Measurements from ENCODE around the gene FANCC.

Gene FANCC

GRCh38 chr9:95124582-95125367 is 192.7 kb downstream of the FANCC start:
- Histone ChIP-seq H3K27me3 (ENCODE audit: control insufficient read depth in 5 of 5, insufficient read depth in 4 of 5, low read length in 5 of 5) (no peaks in the 10 kb centered on the region), H3K9me3 (ENCODE audit: control insufficient read depth in 5 of 5, low read length in 5 of 5) (no peaks in the 10 kb centered on the region), H3K4me1 (ENCODE audit: control insufficient read depth in 5 of 5, insufficient read depth in 5 of 5, low read length in 5 of 5) (peaks cover 0 to 6% (median 5%) of the 10 kb centered on the region in 5 donors), H3K27ac (ENCODE audit: low read depth, low read length) (no peak overlapping the region), H3K36me3 (ENCODE audit: control insufficient read depth in 5 of 5, insufficient read depth in 5 of 5, low read length in 5 of 5) (peaks cover 0 to 7% (median 3%) of the 10 kb centered on the region in 5 donors), H3K4me3 (ENCODE audit: low read depth in 1 of 5, low read length in 5 of 5) (no peak overlapping the region), H3K9ac (ENCODE audit: low read length in 5 of 5) (no peak overlapping the region)

DNA sequence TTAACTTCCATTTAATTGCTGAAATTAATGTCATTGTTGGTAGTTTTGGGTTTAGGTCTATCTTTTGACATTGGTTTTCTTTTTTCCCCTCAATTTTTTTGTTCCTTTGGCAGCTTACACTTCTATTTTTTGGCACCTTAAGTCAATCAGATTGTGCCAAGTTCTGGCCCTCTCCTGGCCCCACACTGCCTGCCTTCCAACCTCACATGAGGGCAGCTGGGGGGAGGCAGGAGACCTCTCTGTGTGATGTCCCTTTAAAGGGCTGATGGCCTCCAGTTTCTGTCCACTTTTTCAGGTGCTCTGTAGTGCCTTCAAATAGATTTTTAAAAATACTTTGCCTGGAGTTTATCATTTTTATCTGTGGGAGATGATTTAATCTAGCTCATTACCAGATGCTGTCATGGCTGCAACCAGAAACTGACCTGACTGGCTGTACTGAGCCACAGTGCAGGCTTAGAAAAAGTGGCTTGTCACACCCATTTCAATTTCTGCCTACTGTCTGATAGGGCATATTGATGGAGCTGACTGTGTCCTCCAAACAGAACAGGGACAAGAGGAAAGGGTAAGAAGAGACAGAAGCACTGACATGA is 196.6 kb downstream of the FANCC start:
- H3K27ac ChIP-seq (ENCODE audit: low read depth, low read length) = no peak overlapping the region
- H3K4me1 ChIP-seq (ENCODE audit: control insufficient read depth in 5 of 5, insufficient read depth in 5 of 5, low read length in 5 of 5) = no peaks in the 10 kb centered on the region
- no peaks in the 10 kb centered on the region for H3K27me3 ChIP-seq (ENCODE audit: control insufficient read depth in 5 of 5, insufficient read depth in 4 of 5, low read length in 5 of 5)
- H3K9ac ChIP-seq (ENCODE audit: low read length in 5 of 5) = no peak overlapping the region
- H3K4me3 ChIP-seq (ENCODE audit: low read depth in 1 of 5, low read length in 5 of 5) = no peak overlapping the region
- H3K9me3 ChIP-seq (ENCODE audit: control insufficient read depth in 5 of 5, low read length in 5 of 5) = no peaks in the 10 kb centered on the region
- H3K36me3 ChIP-seq (ENCODE audit: control insufficient read depth in 5 of 5, insufficient read depth in 5 of 5, low read length in 5 of 5) = peaks cover 0 to 6% (median 3%) of the 10 kb centered on the region in 5 donors

DNA sequence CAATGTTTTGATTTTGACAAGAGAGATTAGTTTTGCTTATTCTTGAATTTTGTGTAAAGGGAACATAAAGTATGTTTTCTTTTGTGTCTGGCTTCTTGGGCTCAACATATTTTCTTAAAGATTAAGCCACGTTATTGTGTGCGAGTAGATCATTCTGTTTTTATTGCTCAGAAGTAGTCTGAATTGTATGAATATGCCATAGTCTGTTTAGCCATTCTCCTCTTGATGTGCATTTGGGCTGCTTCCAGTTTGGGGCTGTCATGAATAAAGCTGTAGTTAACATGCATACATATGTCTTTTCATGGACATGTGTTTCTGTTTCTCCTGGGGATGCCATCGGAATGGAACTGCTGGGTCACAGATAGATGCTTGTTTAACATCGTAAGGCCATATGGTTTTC is 198.9 kb downstream of the FANCC start:
- Histone ChIP-seq H3K9ac (ENCODE audit: low read length in 5 of 5) (no peak overlapping the region), H3K4me1 (ENCODE audit: control insufficient read depth in 5 of 5, insufficient read depth in 5 of 5, low read length in 5 of 5) (no peaks in the 10 kb centered on the region), H3K36me3 (ENCODE audit: control insufficient read depth in 5 of 5, insufficient read depth in 5 of 5, low read length in 5 of 5) (peaks cover 0 to 5% (median 3%) of the 10 kb centered on the region in 5 donors), H3K4me3 (ENCODE audit: low read depth in 1 of 5, low read length in 5 of 5) (no peak overlapping the region), H3K9me3 (ENCODE audit: control insufficient read depth in 5 of 5, low read length in 5 of 5) (no peaks in the 10 kb centered on the region), H3K27me3 (ENCODE audit: control insufficient read depth in 5 of 5, insufficient read depth in 4 of 5, low read length in 5 of 5) (no peaks in the 10 kb centered on the region), H3K27ac (ENCODE audit: low read depth, low read length) (no peak overlapping the region)

GRCh38 chr9:95116808-95117204 is 200.7 kb downstream of the FANCC start:
- Histone ChIP-seq H3K27me3 (ENCODE audit: control insufficient read depth in 5 of 5, insufficient read depth in 4 of 5, low read length in 5 of 5) (no peaks in the 10 kb centered on the region), H3K9me3 (ENCODE audit: control insufficient read depth in 5 of 5, low read length in 5 of 5) (no peaks in the 10 kb centered on the region), H3K9ac (ENCODE audit: low read length in 5 of 5) (no peak overlapping the region), H3K4me3 (ENCODE audit: low read depth in 1 of 5, low read length in 5 of 5) (no peak overlapping the region), H3K27ac (ENCODE audit: low read depth, low read length) (no peak overlapping the region), H3K36me3 (ENCODE audit: control insufficient read depth in 5 of 5, insufficient read depth in 5 of 5, low read length in 5 of 5) (peaks cover 0 to 17% (median 14%) of the 10 kb centered on the region in 5 donors), H3K4me1 (ENCODE audit: control insufficient read depth in 5 of 5, insufficient read depth in 5 of 5, low read length in 5 of 5) (no peaks in the 10 kb centered on the region)

GRCh38 chr9:95116002-95116807 is 201.3 kb downstream of the FANCC start:
- no peak overlapping the region for H3K27ac ChIP-seq (ENCODE audit: low read depth, low read length)
- H3K4me3 ChIP-seq (ENCODE audit: low read depth in 1 of 5, low read length in 5 of 5) = no peak overlapping the region
- H3K4me1 ChIP-seq (ENCODE audit: control insufficient read depth in 5 of 5, insufficient read depth in 5 of 5, low read length in 5 of 5) = no peaks in the 10 kb centered on the region
- H3K9ac ChIP-seq (ENCODE audit: low read length in 5 of 5) = no peak overlapping the region
- H3K27me3 ChIP-seq (ENCODE audit: control insufficient read depth in 5 of 5, insufficient read depth in 4 of 5, low read length in 5 of 5) = no peaks in the 10 kb centered on the region
- H3K9me3 ChIP-seq (ENCODE audit: control insufficient read depth in 5 of 5, low read length in 5 of 5) = no peaks in the 10 kb centered on the region
- peaks cover 0 to 22% (median 20%) of the 10 kb centered on the region in 5 donors for H3K36me3 ChIP-seq (ENCODE audit: control insufficient read depth in 5 of 5, insufficient read depth in 5 of 5, low read length in 5 of 5)

- H3K9me3 ChIP-seq (ENCODE audit: control insufficient read depth in 5 of 5, low read length in 5 of 5) = no peaks in the 10 kb centered on the region
- H3K36me3 ChIP-seq (ENCODE audit: control insufficient read depth in 5 of 5, insufficient read depth in 5 of 5, low read length in 5 of 5) = peaks cover 0 to 28% (median 26%) of the 10 kb centered on the region in 5 donors
- H3K27me3 ChIP-seq (ENCODE audit: control insufficient read depth in 5 of 5, insufficient read depth in 4 of 5, low read length in 5 of 5) = no peaks in the 10 kb centered on the region
- H3K4me3 ChIP-seq (ENCODE audit: low read depth in 1 of 5, low read length in 5 of 5) = no peak overlapping the region
- H3K9ac ChIP-seq (ENCODE audit: low read length in 5 of 5) = no peak overlapping the region
- H3K4me1 ChIP-seq (ENCODE audit: control insufficient read depth in 5 of 5, insufficient read depth in 5 of 5, low read length in 5 of 5) = no peaks in the 10 kb centered on the region
- no peak overlapping the region for H3K27ac ChIP-seq (ENCODE audit: low read depth, low read length)
These were observed 202.4 kb downstream of the FANCC start for GRCh38 chr9:95115104-95115503.

- Histone ChIP-seq H3K4me1 (ENCODE audit: control insufficient read depth in 5 of 5, insufficient read depth in 5 of 5, low read length in 5 of 5) (peaks cover 0 to 8% (median 4%) of the 10 kb centered on the region in 5 donors), H3K36me3 (ENCODE audit: control insufficient read depth in 5 of 5, insufficient read depth in 5 of 5, low read length in 5 of 5) (peaks cover 0 to 38% (median 30%) of the 10 kb centered on the region in 5 donors), H3K4me3 (ENCODE audit: low read depth in 1 of 5, low read length in 5 of 5) (no peak overlapping the region), H3K27me3 (ENCODE audit: control insufficient read depth in 5 of 5, insufficient read depth in 4 of 5, low read length in 5 of 5) (no peaks in the 10 kb centered on the region), H3K9ac (ENCODE audit: low read length in 5 of 5) (no peak overlapping the region), H3K9me3 (ENCODE audit: control insufficient read depth in 5 of 5, low read length in 5 of 5) (no peaks in the 10 kb centered on the region), H3K27ac (ENCODE audit: low read depth, low read length) (no peak overlapping the region)
These were observed 204.9 kb downstream of the FANCC start for GRCh38 chr9:95112436-95113280.

DNA sequence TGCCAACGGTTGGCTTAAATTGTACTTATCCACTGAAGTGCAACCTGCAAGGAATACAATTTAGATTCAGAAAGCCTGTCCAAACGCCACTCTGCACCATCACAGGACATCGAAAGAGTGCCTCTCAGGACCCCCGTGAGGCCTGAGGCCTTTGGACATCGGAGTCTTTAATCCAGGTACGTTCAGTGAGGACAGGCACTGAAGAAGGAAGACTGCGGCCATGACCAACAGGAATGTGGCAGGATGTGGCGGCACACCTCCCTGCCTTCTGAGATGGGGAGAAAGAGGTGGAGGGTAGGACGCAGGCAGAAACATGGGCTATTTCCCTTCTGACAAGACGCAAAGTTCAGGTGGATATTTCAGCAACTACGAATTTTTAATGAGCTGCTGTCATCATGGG is 205.8 kb downstream of the FANCC start:
- Histone ChIP-seq H3K4me3 (ENCODE audit: low read depth in 1 of 5, low read length in 5 of 5) (no peak overlapping the region), H3K36me3 (ENCODE audit: control insufficient read depth in 5 of 5, insufficient read depth in 5 of 5, low read length in 5 of 5) (peaks cover 0 to 44% (median 37%) of the 10 kb centered on the region in 5 donors), H3K4me1 (ENCODE audit: control insufficient read depth in 5 of 5, insufficient read depth in 5 of 5, low read length in 5 of 5) (peaks cover 0 to 8% (median 4%) of the 10 kb centered on the region in 5 donors), H3K27ac (ENCODE audit: low read depth, low read length) (no peak overlapping the region), H3K9ac (ENCODE audit: low read length in 5 of 5) (no peak overlapping the region), H3K9me3 (ENCODE audit: control insufficient read depth in 5 of 5, low read length in 5 of 5) (no peaks in the 10 kb centered on the region), H3K27me3 (ENCODE audit: control insufficient read depth in 5 of 5, insufficient read depth in 4 of 5, low read length in 5 of 5) (no peaks in the 10 kb centered on the region)

GRCh38 chr9:95110921-95111525 is 206.5 kb downstream of the FANCC start:
- H3K27ac ChIP-seq (ENCODE audit: low read depth, low read length) = no peak overlapping the region
- H3K36me3 ChIP-seq (ENCODE audit: control insufficient read depth in 5 of 5, insufficient read depth in 5 of 5, low read length in 5 of 5) = peaks cover 0 to 47% (median 40%) of the 10 kb centered on the region in 5 donors
- H3K27me3 ChIP-seq (ENCODE audit: control insufficient read depth in 5 of 5, insufficient read depth in 4 of 5, low read length in 5 of 5) = no peaks in the 10 kb centered on the region
- no peak overlapping the region for H3K9ac ChIP-seq (ENCODE audit: low read length in 5 of 5)
- H3K4me3 ChIP-seq (ENCODE audit: low read depth in 1 of 5, low read length in 5 of 5) = no peak overlapping the region
- H3K4me1 ChIP-seq (ENCODE audit: control insufficient read depth in 5 of 5, insufficient read depth in 5 of 5, low read length in 5 of 5) = peaks cover 0 to 8% (median 4%) of the 10 kb centered on the region in 5 donors
- no peaks in the 10 kb centered on the region for H3K9me3 ChIP-seq (ENCODE audit: control insufficient read depth in 5 of 5, low read length in 5 of 5)
